ENCODE measurements around the gene COG7.

Gene COG7

GRCh38 chr16:23428351-23428750 is 24.6 kb downstream of the COG7 start:
- TF ChIP-seq, protein P1, sequence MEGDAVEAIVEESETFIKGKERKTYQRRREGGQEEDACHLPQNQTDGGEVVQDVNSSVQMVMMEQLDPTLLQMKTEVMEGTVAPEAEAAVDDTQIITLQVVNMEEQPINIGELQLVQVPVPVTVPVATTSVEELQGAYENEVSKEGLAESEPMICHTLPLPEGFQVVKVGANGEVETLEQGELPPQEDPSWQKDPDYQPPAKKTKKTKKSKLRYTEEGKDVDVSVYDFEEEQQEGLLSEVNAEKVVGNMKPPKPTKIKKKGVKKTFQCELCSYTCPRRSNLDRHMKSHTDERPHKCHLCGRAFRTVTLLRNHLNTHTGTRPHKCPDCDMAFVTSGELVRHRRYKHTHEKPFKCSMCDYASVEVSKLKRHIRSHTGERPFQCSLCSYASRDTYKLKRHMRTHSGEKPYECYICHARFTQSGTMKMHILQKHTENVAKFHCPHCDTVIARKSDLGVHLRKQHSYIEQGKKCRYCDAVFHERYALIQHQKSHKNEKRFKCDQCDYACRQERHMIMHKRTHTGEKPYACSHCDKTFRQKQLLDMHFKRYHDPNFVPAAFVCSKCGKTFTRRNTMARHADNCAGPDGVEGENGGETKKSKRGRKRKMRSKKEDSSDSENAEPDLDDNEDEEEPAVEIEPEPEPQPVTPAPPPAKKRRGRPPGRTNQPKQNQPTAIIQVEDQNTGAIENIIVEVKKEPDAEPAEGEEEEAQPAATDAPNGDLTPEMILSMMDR (IDR thresholded peaks at IDR 0.05; ENCODE audit: low read depth, low read length), result no peak

GRCh38 chr16:23424292-23424958 is 28.6 kb downstream of the COG7 start:
- no peak overlapping the region for H3K4me3 ChIP-seq (ENCODE audit: low read depth, low read length)
- TF ChIP-seq, protein P1 (IDR thresholded peaks at IDR 0.05; ENCODE audit: low read depth, low read length), result no peak

More at GRCh38 chr16:23428351-23428750, 24.6 kb downstream of the COG7 start:
- no peak overlapping the region for H3K4me3 ChIP-seq (ENCODE audit: low read depth, low read length)

GRCh38 chr16:23423496-23424049 is 29.4 kb downstream of the COG7 start:
- no peak overlapping the region for H3K4me3 ChIP-seq (ENCODE audit: low read depth, low read length)
- TF ChIP-seq, protein P1 (IDR thresholded peaks at IDR 0.05; ENCODE audit: low read depth, low read length), result no peak

DNA sequence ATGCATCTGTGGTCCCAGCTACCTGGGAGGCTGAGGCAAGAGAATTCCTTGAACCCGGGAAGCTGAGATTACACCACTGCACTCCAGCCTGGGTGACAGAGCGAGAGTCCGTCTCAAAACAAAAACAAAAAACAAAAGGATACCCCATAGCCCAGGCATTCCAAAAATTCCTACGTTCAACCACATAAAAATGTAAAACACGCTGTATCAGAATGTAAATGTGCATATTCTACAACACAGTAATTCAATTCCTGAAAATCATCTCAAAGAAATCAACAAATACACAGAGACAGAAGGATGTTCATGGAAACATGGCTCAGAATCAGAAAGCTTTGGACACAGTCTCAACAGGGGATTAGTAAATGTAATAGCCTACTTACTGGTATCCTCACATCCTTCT is 33.0 kb downstream of the COG7 start:
- TF ChIP-seq, protein P1 (IDR thresholded peaks at IDR 0.05; ENCODE audit: low read depth, low read length), result no peak
- H3K4me3 ChIP-seq (ENCODE audit: low read depth, low read length), result no peak overlapping the region

GRCh38 chr16:23416816-23417215 is 36.2 kb downstream of the COG7 start:
- TF ChIP-seq, protein P1 (IDR thresholded peaks at IDR 0.05; ENCODE audit: low read depth, low read length), result no peak
- H3K4me3 ChIP-seq (ENCODE audit: low read depth, low read length), result no peak overlapping the region

GRCh38 chr16:23414731-23415130 is 38.3 kb downstream of the COG7 start:
- no peak overlapping the region for H3K4me3 ChIP-seq (ENCODE audit: low read depth, low read length)
- TF ChIP-seq, protein P1 (IDR thresholded peaks at IDR 0.05; ENCODE audit: low read depth, low read length), result no peak

GRCh38 chr16:23410176-23410575 is 42.8 kb downstream of the COG7 start:
- no peak overlapping the region for H3K4me3 ChIP-seq (ENCODE audit: low read depth, low read length)
- TF ChIP-seq, protein P1 (IDR thresholded peaks at IDR 0.05; ENCODE audit: low read depth, low read length), result no peak

Measured in WI38 (cell line).